GM12873 (cell line): Measurements from ENCODE around the gene ATF7IP.

Experiments used
- TF ChIP-seq, protein P1 (sequence below): IDR thresholded peaks from 2 replicates; pipeline ENCODE4 v1.5.1; 2012; ENCODE audit warnings: low read depth, mild to moderate bottlenecking, moderate library complexity, low read length, control low read depth; ENCODE audit not compliant: insufficient read depth; ENCODE audit errors: missing control alignments

The ATF7IP gene

DNA sequence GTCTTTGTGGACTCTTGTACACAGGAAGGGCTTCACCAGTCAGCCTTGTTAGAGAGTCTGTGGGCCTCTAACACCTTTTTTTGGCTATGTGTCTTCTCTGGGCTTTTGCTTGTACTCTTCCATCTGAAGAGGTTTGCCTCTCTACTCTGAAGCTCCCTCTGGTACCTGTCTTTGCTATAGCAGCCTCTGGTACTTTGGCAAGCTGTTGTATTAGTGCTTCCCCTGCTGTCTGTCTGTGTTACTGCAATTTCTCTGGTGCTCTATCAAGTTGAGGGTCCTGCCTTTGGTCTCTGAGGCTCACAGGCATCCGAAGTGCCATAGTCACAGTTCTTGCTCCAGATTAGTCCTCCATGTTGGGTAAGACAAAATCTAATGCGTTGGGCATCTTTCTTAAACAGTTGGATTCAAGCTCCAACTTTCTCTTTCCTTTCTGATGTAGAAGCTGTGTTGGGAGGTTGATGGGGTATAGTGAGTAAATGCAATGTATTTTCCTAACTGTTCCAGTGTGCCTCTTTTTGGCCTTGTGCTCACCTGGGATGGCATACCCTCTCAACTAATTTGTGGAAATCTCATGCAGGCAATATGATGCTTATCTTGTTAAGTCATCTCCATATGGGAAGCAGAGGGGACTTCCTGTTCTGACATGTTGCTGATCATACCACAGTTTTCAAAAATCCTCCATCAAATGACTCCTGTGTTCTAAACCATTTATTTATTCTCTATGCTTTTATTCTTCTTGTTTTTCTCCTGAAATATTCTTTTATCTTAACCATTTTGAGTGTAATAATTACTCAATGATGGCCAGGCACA lies 88.8 kb downstream of the ATF7IP start:
- TF ChIP-seq, protein P1, sequence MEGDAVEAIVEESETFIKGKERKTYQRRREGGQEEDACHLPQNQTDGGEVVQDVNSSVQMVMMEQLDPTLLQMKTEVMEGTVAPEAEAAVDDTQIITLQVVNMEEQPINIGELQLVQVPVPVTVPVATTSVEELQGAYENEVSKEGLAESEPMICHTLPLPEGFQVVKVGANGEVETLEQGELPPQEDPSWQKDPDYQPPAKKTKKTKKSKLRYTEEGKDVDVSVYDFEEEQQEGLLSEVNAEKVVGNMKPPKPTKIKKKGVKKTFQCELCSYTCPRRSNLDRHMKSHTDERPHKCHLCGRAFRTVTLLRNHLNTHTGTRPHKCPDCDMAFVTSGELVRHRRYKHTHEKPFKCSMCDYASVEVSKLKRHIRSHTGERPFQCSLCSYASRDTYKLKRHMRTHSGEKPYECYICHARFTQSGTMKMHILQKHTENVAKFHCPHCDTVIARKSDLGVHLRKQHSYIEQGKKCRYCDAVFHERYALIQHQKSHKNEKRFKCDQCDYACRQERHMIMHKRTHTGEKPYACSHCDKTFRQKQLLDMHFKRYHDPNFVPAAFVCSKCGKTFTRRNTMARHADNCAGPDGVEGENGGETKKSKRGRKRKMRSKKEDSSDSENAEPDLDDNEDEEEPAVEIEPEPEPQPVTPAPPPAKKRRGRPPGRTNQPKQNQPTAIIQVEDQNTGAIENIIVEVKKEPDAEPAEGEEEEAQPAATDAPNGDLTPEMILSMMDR: peak; percentile 83

- TF ChIP-seq, protein P1: no peak
These were observed 94.8 kb downstream of the ATF7IP start for GRCh38 chr12:14460212-14460841.

DNA sequence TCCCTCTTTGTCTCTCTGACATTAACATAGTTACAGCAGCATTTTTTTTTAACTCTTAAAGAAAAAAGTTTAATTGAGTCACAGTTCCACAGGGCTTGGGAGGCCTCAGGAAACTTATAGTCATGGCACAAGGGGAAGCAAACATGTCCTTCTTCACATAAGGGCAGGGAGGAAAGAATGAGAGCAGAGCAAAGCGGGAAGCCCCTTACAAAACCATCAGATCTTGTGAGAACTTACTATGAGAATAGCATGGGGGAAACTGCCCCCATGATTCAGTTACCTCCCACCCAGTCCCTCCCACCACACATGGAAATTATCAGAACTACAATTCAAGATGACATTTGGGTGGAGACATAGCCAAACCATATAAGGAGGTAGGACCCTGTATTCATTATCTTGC lies 106.0 kb downstream of the ATF7IP start:
- TF ChIP-seq, protein P1: no peak

DNA sequence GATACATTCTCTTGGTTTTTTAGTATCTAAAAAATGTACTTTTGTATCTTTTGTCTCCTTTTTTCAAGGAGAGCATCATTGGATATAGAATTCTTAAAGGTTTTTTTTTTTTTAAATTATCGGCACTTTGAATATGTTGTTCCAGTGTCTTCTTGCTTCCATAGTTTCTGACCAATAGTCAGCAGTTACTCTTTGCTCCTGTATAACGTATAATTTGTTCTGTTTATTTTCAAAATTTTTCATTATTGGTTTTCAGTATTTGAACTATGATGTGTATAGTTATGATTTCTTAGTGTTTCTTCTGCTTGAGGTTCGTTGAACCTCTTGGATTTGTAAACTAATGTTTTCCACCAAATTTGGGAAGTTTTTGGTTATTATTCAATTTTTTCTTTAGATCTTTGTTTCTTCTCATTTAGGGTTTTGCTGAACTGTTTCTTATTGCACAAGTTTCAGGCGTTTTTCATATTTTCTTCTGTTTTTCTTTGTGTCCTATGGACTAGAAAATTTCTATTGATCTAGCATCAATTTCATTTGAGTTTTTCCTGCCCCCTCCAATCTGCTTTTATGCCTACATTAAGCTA lies 108.3 kb downstream of the ATF7IP start:
- TF ChIP-seq, protein P1: no peak

- TF ChIP-seq, protein P1: no peak
These were observed 113.5 kb downstream of the ATF7IP start for GRCh38 chr12:14479004-14479403.

DNA sequence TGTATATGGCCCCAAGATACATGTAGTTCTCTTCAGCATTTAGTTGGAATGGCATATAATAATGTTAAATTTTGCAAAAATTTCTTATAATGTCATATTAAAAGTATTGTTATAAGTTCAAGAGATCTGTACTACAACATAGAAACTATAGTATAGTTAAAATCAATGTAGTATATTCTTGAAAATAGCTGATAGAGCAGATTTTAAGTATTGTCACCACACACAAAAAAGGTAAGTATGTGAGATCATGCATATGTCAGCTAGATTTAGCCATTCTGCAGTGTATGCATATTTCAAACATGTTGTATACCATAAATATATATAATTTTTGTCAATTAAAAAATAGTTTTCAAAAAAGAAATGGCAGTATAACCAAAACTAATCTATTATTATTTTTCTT lies 115.7 kb downstream of the ATF7IP start:
- TF ChIP-seq, protein P1: no peak

DNA sequence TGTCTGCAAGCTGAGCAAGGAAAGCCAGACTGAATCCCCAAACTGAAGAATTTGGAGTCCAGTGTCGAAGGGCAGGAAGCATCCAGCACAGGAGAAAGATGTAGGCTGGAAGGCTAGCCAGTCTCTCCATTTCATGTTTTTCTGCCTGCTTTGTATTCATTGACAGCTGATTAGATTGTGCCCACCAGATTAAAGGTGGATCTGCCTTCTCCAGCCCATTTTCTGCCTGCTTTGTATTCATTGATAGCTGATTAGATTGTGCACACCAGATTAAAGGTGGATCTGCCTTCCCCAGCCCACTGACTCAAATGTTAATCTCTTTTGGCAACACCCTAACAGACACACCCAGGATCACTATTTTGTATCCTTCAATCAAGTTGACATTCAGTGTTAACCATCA lies 116.9 kb downstream of the ATF7IP start:
- TF ChIP-seq, protein P1: no peak
